DMS53 treated with DMSO at 0.1 percent for 48 hours (cell line): ENCODE results near the gene UBE2J2.
A peak's percentile ranks its signal among the peaks of the same experiment; 100 is the strongest.

Experiments used
- DNase-seq: peaks from one replicate; lab custom pipeline; 2025; ENCODE audit not compliant: unreplicated experiment; lab: John Stamatoyannopoulos, UW

The UBE2J2 gene

DNA sequence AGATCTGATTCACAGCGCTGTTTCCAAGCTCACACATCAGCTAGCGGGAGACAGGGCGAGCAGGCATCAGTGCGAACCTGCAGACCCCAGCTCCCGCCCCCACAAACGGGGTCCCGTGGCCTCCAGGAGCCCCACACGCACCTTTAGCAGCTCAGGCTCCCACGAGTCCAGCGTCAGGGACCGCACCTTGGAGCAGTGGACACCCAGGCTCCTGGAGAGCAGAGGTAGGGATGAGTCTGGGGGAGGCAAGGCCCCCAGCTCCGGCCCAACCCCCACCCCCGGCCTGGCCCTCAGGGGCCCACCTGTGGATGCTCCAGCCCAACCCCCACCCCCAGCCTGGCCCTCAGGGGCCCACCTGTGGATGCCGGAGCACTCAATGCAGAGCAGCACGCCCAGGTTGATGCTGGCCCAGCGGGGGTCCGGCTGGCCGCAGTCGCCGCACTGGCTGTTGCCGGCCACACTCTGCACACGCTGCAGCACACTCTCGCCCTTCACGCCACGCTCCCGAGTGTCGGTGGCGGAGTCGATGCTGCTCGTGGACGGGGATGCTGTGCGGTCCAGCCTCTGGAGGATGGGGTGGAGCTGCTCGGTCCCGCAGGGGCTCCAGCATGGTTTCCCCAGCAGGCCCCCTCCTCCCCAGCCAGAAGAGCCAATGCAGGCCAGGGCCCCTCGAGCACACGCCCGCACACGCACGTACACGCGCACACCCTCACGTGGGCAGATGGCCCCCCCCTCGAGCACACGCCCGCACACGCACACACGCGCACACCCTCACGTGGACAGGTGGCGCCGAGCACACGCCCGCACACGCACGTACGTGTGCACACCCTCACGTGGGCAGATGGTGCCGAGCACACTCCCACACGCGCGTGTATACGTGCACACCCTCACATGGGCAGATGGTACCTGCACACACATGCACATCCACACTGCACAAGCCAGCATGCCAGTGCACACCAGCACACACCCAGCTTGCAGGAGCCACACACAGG, 22.7 kb upstream of the UBE2J2 start:
- no peak for DNase-seq

DNA sequence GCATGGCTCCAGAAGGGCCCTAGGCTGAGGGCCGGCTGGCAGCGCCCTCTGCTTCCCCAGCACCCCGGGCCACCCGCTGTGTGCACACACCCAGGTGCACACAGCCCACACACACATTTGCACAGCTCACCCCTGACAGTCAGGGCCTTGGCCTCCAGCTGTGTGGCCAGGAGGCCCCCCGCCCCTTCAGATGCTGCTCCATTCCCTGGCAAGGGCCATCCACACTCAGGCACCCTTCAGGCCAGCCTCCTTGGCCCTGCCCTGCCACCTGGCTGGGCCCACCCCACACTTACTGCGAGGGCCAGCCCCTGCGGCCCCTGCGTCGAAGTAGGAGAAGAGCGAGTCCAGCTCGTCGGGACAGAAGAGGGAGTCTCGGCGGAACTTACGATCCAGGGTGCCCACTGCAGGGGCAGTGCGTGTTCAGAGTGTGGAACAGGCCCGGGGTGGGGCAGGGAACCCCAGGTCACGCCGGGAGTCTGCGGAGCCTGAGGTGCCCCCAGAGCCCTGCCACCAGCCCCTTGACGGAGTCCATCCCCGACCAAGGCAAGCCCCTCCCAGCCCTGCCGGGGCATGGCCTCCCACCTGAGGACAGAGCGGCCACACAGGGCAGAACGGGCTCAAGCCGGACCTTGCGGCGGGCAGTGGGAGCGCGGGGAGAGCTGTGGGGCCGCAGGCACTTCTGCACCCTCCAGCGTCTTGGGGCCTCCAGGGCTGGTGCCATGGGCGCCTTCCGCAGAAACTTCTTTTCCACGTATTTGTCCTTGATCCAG, 21.7 kb upstream of the UBE2J2 start:
- no peak for DNase-seq

DNA sequence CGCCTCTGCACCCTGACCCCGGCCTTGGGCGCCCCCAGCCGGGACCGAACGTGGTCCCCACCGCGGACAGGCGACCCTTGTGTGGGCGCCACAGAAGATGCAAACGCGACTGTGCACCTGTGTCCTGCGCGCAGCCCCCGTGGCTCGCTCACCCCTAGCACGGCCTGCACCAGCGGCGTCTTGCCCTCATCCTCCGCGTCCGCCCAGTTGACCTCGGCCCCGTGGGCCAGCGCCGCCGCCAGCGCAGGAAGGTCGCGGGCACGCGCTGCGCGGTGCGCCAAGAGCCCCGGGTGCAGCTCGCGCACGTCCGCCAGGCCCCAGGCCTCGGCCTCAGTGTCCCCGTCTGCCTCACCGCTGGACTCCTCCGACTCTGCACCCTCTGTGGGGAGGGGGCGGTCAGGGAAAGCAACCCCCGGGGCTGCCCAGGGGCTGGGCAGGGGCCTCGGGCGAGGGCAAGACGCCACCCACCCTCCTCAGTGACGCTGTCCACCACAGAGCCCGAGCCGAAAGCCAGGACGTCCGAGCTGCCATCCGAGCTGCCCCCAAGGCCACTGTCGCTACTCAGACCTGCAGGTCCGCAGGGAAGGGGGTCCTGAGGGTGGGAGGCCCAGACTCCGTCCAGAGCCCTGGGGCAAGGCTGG, 20.7 kb upstream of the UBE2J2 start:
- DNase-seq = no peak

DNA sequence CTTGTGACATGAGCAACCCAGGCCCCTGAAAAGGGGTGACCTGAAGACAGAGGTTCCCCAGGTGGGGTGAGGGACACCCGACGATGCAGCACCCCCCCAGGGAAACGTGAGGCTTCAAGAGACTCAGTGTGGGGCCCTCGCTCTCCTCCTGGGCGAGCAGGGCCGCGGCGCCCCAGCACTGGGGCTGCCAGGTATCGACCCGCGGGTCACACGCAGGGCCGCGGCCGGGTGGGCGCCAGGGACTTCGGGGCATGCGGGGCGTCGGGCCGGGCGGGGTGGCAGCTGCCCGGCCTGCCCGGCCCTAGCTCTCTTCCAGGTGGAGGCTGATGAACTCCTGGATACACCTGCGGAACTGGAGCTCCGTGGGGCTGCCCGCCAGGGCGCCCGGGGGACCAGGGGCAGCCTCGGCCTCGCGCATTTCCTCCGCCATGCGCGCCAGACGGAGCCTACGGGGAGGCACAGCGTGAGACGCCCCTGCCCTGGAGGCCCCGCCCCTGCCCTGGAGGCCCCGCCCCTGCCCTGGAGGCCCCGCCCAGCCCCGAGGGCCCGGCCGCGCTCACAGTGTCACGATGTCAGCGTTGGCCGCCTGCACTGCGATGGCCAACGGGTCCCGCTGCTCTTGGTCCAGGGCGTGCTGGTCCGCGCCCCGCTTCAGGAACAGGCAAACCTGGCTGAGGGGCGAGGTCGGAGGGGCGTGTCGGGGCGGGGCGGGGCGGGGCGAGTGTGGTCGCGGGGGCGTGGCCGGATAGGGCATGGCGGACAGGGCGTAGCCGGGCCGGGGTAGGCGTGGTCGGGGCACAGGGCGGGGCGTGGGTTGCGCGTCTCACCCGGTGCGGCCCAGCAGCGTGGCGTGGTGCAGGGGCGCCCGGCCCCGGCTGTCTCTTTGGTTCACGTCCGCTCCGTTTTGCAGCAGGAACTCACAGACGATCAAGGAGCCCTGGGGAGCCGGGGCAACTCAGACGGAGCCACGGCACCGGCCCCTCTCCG, 19.9 kb upstream of the UBE2J2 start:
- no peak for DNase-seq

DNA sequence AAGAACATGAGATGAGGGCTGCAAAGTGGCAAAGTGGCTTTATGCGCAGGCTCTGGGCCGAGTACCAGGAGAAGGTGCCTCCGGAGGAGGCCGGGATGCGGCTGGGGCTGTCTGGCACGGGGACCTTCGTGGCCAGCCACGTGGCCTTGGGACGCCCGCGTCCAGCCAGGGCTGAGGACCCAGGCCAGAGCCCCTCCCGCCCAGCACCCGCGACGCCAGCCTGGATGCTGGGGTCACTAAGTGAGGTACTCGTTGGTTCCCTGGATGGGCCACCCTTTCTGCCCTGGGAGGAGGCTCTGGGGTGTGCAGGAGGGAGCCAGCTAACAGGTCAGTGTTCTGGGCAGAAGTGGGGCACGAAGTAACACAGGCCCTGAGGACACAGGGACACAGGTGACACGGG, 19.2 kb upstream of the UBE2J2 start:
- no peak for DNase-seq

DNA sequence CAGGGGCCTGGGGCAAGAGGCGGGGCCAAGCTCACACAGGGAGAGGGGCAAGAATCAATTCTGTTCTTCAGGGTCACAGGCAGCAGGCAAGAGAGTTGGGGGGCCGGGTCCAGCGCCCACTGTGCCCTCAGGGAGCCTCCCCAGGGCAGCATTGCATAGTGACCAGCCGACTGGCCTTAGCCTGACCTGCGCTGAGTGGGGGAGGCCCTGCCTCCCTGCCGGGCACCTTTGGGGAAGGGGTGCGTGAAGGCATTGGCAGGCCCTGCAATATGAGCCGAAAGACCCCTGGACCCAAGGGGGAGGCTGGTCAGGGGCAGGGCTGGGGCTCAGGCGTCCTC, 18.8 kb upstream of the UBE2J2 start:
- no peak for DNase-seq

DNA sequence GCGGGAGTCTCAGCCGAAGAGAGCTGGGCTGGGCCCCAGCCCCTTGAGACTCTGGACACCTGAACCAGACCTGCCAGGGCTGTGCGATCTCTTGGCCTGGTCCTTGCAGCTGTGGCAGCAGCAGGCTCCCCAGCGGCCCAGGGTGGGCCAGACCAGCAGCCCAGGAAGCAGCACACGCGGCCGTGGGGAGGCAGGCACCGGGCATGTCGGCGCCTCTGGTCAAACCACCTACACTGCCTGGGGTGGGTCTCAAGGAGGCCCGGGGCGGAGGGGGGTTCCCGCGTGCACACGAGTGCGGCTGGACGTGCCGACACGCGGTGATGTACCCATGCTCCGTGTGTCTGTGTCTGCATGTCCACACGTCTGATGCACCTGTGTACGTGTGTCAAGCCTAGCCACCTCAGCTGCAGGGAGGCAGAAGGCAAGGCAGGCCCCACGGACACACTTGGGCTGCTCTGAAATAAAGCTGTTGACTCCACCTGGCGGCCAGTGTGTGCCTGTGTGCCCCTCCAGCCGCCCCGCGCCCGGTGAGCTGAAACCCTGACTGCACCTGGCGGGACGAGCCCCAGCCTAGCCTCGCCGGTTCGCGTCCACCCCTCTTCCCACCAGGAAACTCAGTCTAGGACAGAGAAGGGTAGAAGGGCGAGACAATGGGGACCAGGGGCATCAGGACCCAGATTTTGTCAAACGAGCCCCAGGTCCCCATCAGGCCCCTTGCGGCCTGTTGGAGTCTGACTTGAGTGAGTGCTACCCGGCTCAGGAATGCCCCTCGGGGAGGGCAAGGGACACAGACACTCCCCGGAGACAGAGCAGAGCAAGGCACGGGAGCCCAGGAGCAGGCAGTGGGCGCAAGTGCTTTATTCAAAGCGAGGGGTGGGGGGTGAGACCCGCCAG, 18.1 kb upstream of the UBE2J2 start:
- DNase-seq = peak; percentile 83

DNA sequence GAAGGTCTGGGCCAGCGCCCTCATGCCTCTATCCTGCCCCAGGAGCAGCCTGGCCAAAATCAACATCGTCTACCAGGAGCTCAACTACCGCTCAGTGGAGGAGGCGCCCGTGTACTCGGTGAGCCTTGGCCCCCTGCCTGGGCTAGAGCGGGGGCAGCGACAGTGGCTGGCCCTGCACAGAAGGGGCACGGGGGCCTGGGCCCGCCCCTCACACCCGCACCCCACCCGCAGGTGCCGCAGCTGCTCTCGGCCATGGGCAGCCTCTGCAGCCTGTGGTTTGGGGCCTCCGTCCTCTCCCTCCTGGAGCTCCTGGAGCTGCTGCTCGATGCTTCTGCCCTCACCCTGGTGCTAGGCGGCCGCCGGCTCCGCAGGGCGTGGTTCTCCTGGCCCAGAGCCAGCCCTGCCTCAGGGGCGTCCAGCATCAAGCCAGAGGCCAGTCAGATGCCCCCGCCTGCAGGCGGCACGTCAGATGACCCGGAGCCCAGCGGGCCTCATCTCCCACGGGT, 17.4 kb upstream of the UBE2J2 start:
- no peak for DNase-seq

DNA sequence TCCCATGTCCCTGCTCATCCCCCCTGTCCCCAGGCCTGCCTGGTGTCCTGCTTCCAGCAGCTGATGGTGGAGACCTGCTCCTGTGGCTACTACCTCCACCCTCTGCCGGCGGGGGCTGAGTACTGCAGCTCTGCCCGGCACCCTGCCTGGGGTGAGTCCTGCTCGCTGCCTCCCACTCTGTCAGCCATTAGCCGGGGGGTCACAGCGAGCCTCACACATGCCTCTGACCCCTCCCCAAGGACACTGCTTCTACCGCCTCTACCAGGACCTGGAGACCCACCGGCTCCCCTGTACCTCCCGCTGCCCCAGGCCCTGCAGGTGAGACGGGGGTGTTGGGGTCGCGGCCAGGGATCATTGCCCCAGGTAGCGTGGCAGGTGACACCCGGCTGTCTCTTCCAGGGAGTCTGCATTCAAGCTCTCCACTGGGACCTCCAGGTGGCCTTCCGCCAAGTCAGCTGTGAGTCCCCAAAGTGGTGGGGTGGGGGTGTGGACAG, 16.6 kb upstream of the UBE2J2 start:
- peak; percentile 45 for DNase-seq

DNA sequence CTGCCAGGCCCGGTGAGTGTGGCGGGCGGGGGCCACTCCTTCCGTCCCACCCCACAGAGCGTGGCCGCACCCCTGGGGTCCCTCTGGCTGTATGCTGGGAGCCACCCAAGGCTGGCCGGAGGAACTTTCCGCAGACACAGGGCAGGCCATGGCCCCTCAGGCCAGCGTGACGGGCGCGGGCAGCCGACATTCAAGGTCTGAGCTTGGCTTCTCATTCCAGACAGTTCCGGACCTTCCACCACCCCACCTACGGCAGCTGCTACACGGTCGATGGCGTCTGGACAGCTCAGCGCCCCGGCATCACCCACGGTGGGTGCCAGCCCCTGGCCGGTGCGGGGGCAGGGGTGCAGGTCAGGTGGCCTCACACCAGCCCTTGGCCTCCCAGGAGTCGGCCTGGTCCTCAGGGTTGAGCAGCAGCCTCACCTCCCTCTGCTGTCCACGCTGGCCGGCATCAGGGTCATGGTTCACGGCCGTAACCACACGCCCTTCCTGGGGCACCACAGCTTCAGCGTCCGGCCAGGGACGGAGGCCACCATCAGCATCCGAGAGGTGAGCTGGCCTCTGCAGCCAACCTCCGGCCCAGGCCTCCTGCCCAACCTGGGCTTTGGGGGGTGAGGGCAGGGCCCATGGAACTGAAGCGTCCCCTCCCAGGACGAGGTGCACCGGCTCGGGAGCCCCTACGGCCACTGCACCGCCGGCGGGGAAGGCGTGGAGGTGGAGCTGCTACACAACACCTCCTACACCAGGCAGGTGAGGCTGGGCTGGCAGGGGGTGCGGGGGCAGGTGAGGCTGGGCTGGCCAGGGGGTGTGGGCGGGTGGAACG, 13.8 kb upstream of the UBE2J2 start:
- no peak for DNase-seq

DNA sequence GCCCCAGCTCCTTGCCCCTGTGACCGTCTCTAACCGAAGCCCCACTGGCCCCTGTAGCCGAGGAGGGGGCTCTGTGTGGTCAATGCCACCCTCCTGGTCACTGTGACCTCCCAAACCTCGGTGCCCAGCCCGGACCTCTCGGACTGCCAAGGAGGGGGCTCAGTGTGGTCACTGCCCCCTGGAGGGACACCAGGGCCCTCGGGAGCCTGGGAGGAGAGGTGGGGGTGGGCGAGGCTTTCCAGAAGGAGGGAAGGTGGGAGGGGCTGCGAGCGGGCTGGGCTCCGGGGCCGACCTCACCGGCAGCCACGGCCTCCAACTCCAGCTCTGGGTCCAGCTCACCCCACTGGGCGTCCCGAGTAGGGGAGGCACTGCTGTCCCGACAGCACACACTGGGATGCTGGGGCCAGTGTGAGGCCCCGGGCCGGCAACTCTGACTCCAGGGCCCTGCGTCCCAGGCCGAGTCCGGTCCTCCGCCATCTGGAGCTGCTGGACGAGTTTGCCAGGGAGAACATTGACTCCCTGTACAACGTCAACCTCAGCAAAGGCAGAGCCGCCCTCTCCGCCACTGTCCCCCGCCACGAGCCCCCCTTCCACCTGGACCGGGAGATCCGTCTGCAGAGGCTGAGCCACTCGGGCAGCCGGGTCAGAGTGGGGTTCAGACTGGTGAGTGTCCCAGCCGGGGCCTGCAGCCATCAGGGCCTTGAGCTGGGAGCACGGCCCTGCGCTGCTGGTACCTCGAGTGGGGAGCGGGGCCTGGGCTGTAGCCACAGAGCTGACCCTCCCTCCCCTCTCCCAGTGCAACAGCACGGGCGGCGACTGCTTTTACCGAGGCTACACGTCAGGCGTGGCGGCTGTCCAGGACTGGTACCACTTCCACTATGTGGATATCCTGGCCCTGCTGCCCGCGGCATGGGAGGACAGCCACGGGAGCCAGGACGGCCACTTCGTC, 12.9 kb upstream of the UBE2J2 start:
- DNase-seq = no peak

DNA sequence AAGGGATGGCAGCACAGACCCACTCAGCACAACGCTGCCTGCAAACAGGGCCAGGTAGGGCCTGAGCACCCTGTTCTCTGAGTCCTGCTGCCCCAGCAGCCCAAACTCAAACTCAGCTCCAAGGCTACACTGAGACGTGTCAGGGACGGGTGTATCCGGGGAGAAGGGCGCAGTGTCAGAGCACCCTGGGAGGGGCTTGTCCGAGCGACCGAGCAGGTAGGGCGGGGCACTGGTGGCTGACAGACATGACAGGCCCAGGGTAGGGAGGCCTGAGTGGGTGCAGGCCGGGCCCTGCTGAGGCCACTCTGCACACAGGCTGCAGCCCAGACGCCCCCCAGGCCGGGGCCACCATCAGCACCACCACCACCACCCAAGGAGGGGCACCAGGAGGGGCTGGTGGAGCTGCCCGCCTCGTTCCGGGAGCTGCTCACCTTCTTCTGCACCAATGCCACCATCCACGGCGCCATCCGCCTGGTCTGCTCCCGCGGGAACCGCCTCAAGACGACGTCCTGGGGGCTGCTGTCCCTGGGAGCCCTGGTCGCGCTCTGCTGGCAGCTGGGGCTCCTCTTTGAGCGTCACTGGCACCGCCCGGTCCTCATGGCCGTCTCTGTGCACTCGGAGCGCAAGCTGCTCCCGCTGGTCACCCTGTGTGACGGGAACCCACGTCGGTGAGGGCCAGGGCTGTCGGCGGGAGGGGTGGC, 12.1 kb upstream of the UBE2J2 start:
- no peak for DNase-seq

DNA sequence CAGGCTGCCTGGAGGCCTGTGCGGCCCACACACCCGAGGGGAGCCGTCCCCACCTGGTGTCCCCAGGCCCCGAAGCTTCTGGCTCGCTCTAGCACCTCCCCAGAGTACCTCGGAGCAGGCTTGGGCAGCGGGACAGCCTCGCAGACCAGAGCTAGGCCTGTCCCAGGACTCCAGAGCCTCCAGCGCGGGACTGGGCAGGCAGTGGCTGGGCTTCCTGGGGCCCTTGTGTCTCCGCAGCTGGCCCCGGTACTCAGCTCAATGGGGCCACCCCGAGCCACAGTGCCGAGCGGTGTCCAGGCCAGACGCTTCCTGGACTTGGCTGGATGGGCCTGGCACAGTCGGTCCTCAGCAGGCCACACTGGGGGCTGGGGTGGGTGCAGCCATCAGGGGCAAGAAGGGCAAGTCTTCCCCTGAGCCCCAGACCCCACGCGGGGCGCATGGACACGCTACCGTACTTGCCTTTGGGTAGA, 11.5 kb upstream of the UBE2J2 start:
- no peak for DNase-seq

DNA sequence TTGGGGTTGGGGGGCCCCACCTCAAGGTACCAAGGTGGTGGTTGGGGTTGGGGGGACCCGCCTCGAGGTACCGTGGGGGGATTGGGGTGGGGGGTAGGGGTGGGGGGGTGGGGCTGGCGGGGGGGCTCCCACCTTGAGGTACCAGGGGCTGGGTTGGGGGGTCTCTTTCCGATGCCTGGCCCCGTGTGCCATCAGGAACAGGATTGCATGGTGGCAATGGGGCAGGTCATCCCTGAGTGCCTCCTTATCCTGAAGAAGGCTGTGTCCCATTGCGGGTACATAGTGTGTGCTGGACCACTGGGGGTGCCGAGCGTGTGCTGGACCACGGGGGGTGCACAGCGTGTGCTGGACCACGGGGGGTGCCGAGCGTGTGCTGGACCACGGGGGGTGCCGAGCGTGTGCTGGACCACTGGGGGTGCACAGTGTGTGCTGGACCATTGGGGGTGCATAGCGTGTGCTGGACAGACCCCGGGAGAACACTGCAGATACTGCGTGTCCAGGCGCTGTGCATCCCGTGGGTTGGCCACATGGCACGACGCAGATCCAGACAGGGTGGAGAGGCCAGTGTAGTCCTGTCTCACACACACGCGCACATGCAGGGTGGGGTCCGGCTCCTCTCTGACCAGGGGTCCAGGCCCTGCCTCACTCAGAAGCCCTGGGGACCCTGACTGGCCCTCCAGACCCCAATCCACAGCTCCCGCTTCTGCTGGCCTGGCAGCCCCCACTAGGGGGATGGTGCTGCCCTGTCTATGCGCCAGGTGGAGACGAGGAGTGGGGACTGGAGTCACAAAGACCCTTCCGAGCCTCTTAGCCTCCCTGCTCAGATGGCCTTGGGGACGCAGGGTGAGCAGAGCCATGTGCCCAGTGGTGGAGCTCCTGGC, 10.8 kb upstream of the UBE2J2 start:
- no peak for DNase-seq

DNA sequence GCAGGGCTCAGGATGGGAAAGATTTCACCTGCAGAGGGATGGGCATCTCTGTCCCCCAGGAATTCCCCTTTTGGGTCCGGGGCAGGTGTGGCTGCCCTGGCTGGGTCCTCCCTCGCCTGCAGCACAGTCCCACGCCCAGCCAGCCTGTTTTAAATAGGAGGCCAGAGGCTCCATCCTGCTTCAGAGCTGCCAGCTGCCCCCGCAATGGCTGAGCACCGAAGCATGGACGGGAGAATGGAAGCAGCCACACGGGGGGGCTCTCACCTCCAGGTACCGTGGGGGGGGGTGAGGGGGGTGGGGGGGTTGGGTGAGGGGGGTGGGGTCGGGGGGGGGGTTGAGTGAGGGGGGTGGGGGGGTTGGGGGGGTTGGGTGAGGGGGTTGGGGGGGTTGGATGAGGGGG, 10.2 kb upstream of the UBE2J2 start:
- DNase-seq = no peak

DNA sequence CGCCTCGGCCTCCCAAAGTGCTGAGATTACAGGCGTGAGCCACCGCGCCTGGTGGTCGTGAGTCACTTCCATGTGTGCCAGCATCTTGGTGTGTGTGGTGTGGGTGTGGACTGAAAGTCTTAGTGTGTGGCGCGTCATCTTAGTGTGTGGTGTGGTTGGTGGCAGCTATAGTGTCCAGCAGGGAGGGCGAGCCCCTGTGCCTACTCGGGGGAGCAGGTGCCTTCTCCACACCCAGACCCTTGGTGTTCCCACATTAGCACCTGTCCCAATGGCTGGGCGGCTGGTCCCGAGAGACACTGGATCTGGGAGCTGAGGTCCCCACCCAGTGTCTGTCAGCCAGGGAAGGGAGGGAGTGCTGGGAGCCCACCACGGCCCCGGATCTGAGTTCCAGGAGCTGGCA, 9.3 kb upstream of the UBE2J2 start:
- DNase-seq = no peak
